Lung (tissue), 12 donors: ENCODE data around the gene TNFRSF19. TPM values are rescaled to one million over a fixed set of nuclear protein-coding genes. Genes with fewer than 3 reads are reported as not detected.

ENCODE experiments used
- ATAC-seq: fragments of 200-7000 bp; cut with Tn5 transposase; one replicate; pipeline ENCODE4 v1.9.1; 2020; ENCODE audit warnings: moderate number of reproducible peaks; ENCODE audit not compliant: insufficient read depth, low FRiP score
- DNase-seq, 3 donors: peaks; one replicate each; pipeline ENCODE4 v3.0.0-alpha.2; 2013 to 2017
- H3K27ac ChIP-seq, 2 donors: one replicate each; pipeline ENCODE4 v1.5.1; 2013; ENCODE audit warnings: mild to moderate bottlenecking in 2 of 2, moderate library complexity in 2 of 2, control low read depth in 1 of 2, inconsistent platforms in 1 of 2, low read depth in 1 of 2, low read length in 1 of 2
- H3K27me3 ChIP-seq, 3 donors: one replicate each; pipeline ENCODE4 v1.5.1; 2013; ENCODE audit warnings: low read length in 2 of 3; ENCODE audit not compliant: control insufficient read depth in 3 of 3, insufficient read depth in 3 of 3
- H3K36me3 ChIP-seq, 4 donors: one replicate each; pipeline ENCODE4 v1.5.1; 2013; ENCODE audit warnings: low read length in 4 of 4, mild to moderate bottlenecking in 1 of 4, moderate library complexity in 1 of 4; ENCODE audit not compliant: control insufficient read depth in 4 of 4, insufficient read depth in 4 of 4
- H3K4me1 ChIP-seq, 5 donors: one replicate each; pipeline ENCODE4 v1.5.1; 2013; ENCODE audit warnings: low read length in 5 of 5, mild to moderate bottlenecking in 2 of 5, moderate library complexity in 1 of 5; ENCODE audit not compliant: control insufficient read depth in 5 of 5, insufficient read depth in 5 of 5
- H3K4me3 ChIP-seq: one replicate; pipeline ENCODE4 v1.5.1; 2013; ENCODE audit warnings: mild to moderate bottlenecking, control low read depth, moderate library complexity
- H3K9ac ChIP-seq, 2 donors: one replicate each; pipeline ENCODE4 v1.5.1; 2013; ENCODE audit warnings: low read length in 2 of 2, control low read depth in 1 of 2; ENCODE audit not compliant: insufficient read depth in 1 of 2
- H3K9me3 ChIP-seq, 4 donors: one replicate each; pipeline ENCODE4 v1.5.1; 2013; ENCODE audit warnings: low read length in 3 of 4, mild to moderate bottlenecking in 1 of 4, moderate library complexity in 1 of 4; ENCODE audit not compliant: control insufficient read depth in 4 of 4, insufficient read depth in 3 of 4
- WGBS, 2 donors: extraction: QIAGEN DNeasy Blood & Tissue Kit; methylation state at CpG; one replicate each; pipeline ENCODE4 v1.1.7; 2013; 5-methylcytosine and 5-hydroxymethylcytosine counted together
- polyA plus RNA-seq, 2 donors: library from polyadenylated mRNA; stranded (reverse); fragments of 200-250 nt; gene quantifications; one replicate each; pipeline ENCODE4 v1.2.1, GENCODE V29; 2013
- total RNA-seq, 2 donors: library from RNA; depleted of rRNA in 1 of 2; stranded (reverse); fragments of >200 nt in 1 of 2; gene quantifications; one replicate each; pipeline ENCODE4 v1.2.1, GENCODE V29; 2014 to 2021
- TF ChIP-seq, protein P1 (sequence below): IDR thresholded peaks from 2 replicates; pipeline ENCODE4 v1.5.1; 2012; ENCODE audit warnings: mild to moderate bottlenecking; ENCODE audit errors: control extremely low read depth, extremely low read depth
- donor health status: control.
- donor health status: control.
- donor health status: Bipolar disorder and iron deficiency.
- donor health status: healthy.
- donor health status: DM: yes; HTN: yes; CAD: no.

The TNFRSF19 gene
- total and polyA plus RNA-seq, 4 donors: 9.5 to 68.0 (median 34.7) TPM

- Histone ChIP-seq H3K36me3 (peaks cover 0 to 27% (median 2%) of the 10 kb centered on the region in 4 donors), H3K9ac (no peak overlapping the region), H3K27ac (peak overlapping the region in 1 of 2 donors; percentile 42), H3K4me1 (peaks cover 0 to 61% (median 29%) of the 10 kb centered on the region in 5 donors), H3K9me3 (no peaks in the 10 kb centered on the region), H3K27me3 (no peaks in the 10 kb centered on the region), H3K4me3 (no peak overlapping the region)
- peak in 2 of 3 donors; percentile 90 to 91 for DNase-seq
- WGBS, 2 donors: 70 to 92% methylated on average over 5 of the region's 5 CpGs
- ATAC-seq: no peak
- TF ChIP-seq, protein P1, sequence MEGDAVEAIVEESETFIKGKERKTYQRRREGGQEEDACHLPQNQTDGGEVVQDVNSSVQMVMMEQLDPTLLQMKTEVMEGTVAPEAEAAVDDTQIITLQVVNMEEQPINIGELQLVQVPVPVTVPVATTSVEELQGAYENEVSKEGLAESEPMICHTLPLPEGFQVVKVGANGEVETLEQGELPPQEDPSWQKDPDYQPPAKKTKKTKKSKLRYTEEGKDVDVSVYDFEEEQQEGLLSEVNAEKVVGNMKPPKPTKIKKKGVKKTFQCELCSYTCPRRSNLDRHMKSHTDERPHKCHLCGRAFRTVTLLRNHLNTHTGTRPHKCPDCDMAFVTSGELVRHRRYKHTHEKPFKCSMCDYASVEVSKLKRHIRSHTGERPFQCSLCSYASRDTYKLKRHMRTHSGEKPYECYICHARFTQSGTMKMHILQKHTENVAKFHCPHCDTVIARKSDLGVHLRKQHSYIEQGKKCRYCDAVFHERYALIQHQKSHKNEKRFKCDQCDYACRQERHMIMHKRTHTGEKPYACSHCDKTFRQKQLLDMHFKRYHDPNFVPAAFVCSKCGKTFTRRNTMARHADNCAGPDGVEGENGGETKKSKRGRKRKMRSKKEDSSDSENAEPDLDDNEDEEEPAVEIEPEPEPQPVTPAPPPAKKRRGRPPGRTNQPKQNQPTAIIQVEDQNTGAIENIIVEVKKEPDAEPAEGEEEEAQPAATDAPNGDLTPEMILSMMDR: no peak
Measured at GRCh38 chr13:23628765-23629565, 58.8 kb downstream of the TNFRSF19 start.

DNA sequence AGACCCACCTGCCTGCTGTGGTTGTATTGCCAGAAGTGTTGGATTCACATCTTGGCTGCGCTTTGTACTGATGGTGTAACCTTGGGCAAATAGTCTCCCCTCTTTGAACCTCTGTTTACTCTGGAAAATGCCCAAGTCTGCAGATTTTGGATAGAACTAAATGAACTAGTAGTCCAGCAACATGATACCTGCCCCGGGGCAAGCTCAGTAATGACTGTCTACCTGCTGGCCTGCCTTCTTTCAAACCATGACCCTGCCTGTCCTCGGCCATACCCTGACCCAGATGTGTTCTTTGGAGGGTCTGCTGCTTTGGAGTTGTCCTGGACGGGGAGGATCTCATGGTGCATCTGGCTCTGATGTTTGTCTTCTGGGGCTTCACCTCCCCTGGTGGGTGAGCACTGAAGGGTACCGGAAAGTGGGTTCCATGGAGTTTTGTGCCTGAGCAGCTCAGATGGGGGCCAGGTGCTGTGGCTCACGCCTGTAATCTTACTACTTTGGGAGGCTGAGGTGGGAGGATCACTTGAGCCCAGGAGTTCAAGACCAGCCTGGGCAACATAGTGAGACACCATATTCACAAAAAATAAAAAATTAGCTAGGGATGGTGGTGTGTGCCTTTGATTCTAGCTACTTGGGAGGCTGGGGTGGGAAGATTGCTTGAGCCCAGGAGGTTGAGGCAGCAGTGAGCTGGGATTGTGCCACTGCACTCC lies 59.5 kb downstream of the TNFRSF19 start:
- 80 to 88% methylated on average over 6 of the region's 6 CpGs for WGBS, 2 donors
- peaks cover 0 to 63% (median 29%) of the 10 kb centered on the region in 5 donors for H3K4me1 ChIP-seq
- DNase-seq: no peak
- peak overlapping the region in 1 of 2 donors; percentile 42 for H3K27ac ChIP-seq
- no peak overlapping the region for H3K9ac ChIP-seq
- H3K9me3 ChIP-seq: no peaks in the 10 kb centered on the region
- H3K36me3 ChIP-seq: peaks cover 0 to 27% (median 2%) of the 10 kb centered on the region in 4 donors
- no peak for ATAC-seq
- no peaks in the 10 kb centered on the region for H3K27me3 ChIP-seq
- H3K4me3 ChIP-seq: no peak overlapping the region
- TF ChIP-seq, protein P1: no peak

DNA sequence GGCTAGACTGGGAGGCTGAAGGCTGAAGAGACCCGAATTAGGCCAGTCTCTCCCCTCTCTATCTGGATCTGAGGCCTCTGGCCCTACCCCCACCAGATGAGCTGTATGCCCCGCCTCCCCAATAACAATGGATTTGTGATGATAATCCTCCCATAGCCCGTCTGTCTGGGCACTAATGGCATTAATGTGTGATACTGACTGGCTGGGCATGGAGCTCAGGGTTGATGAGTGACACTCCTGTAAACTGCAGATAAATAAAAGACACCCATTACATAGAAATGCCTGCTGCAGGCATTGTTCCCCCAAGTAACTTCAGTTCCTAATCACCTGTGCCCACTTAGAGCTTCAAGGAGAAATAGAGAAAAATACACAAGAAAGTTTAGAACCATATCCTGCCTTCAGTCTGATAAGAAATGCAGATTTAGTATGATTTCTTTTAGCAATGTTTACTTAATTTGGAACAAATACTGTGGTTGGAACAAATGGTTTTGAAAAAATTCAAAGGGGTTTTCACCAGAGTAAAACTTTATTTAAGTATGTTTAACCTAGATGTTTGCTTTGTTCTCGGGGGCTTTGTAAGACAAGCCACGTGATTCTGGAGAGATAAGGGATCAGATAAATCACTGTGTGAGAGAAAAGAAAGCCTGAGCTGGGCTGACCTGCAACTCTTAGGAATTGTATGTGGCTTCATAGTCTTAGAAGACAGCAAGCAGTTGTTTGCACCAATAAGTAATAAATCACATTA lies 60.3 kb downstream of the TNFRSF19 start:
- Histone ChIP-seq H3K27ac (no peak overlapping the region), H3K36me3 (peaks cover 0 to 27% (median 2%) of the 10 kb centered on the region in 4 donors), H3K9ac (peak overlapping the region in 1 of 2 donors; percentile 34), H3K4me1 (peaks cover 0 to 63% (median 29%) of the 10 kb centered on the region in 5 donors), H3K9me3 (no peaks in the 10 kb centered on the region), H3K27me3 (no peaks in the 10 kb centered on the region), H3K4me3 (no peak overlapping the region)
- TF ChIP-seq, protein P1: no peak
- 48 to 66% methylated on average over 5 of the region's 5 CpGs for WGBS, 2 donors
- ATAC-seq (peak; percentile 27), DNase-seq (peak in 2 of 3 donors; percentile 49 to 67)
